Mammary epithelial cell (primary cell): ENCODE data around the gene LLCFC1.

Source experiments
- CTCF ChIP-seq, 2 donors: IDR thresholded peaks in 1 of 2; conservative IDR thresholded peaks in 1 of 2; 2 replicates each; pipeline ENCODE4 v1.5.1; 2011 to 2012; ENCODE audit warnings: inconsistent platforms in 2 of 2, low read length in 2 of 2, mild to moderate bottlenecking in 2 of 2, control low read depth in 1 of 2, low read depth in 1 of 2; ENCODE audit not compliant: insufficient read depth in 1 of 2; ENCODE audit errors: extremely low read depth in 1 of 2
- EZH2 ChIP-seq: IDR thresholded peaks from 2 replicates; pipeline ENCODE4 v1.6.1; 2012; ENCODE audit warnings: low read length, inconsistent platforms, borderline replicate concordance

GRCh38 chr7:142935941-142936565, 3.2 kb upstream of the LLCFC1 start:
- no peak for TF ChIP-seq CTCF (conservative IDR thresholded peaks at IDR 0.05 in 1 of 2, IDR thresholded peaks at IDR 0.05 in 1 of 2; ENCODE audit: extremely low read depth in 1 of 2, insufficient read depth in 1 of 2, low read depth in 1 of 2, low read length in 2 of 2)
- TF ChIP-seq EZH2, result no peak
